SK-N-DZ (cell line): Measurements from ENCODE around the gene APOL4.
"Not testable (repeated sequence)": the region's sequence is repeated elsewhere in the genome, so short reads cannot be mapped to it uniquely, and the experiment has no call there.

Experiments
- DNase-seq: peaks from one replicate; pipeline ENCODE4 v3.0.0-alpha.2; 2015; ENCODE audit warnings: low spot score

APOL4 gene

DNA sequence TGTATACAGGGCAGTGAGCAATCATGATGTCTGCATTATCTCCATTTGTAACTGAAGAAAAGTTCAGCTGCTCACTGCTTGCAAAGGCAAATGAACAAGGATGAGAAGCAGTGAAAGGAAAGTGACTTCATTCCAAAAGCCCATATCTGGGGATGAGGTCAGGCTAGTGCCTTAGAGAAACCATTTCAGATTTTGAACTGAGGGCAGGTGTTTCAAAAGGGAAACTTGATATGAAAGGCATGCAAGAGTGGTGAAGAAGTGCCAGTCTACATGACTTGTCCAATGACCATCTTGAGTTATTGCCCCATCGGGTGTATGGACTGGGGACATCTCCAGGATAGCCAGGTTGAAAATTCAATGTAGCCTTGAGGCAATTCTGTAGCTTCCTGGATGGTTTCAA is 7.3 kb upstream of the APOL4 start:
- no peak for DNase-seq

- DNase-seq = no peak
Observed at GRCh38 chr22:36208162-36208765, 6.7 kb upstream of the APOL4 start.

- no peak for DNase-seq
Observed at GRCh38 chr22:36206255-36206654, 4.6 kb upstream of the APOL4 start.

DNA sequence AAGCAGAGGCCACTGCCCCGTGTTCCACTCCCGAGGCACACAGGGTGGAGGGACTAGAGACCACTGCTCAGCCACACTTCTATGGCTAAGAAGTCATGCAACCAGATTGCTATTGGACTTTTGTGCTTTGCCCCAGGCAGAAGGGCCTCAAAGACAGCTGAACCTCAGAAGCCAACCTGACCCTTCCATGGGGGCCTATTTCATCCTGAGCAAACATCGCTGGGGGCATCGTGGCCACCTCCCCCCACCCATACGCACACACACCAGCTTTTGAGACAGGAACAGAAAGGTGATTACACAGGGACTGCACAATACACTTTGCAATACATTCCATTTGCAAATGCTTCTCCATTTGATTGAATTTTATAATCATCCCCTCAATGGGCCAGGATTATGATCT is 4.0 kb upstream of the APOL4 start:
- not testable (repeated sequence) for DNase-seq

DNA sequence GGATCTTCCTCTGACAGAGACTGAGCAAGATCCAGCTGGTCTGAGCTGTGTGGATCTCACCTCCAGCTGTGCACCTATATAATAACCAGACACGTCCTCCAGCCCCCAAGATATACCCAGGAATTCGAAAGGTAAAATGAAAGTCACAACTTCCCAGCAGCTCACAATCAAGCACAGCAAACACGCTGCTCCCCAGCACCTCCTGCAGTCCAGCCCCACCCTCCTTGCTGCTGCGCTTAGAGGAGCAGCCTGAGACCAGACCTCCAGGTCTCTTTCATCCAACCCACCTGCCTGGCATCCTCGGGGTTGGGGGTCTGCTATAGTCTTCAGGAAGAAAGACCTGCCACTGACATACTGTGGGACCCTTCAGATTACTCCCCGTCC is 3.0 kb upstream of the APOL4 start:
- DNase-seq = no peak

DNA sequence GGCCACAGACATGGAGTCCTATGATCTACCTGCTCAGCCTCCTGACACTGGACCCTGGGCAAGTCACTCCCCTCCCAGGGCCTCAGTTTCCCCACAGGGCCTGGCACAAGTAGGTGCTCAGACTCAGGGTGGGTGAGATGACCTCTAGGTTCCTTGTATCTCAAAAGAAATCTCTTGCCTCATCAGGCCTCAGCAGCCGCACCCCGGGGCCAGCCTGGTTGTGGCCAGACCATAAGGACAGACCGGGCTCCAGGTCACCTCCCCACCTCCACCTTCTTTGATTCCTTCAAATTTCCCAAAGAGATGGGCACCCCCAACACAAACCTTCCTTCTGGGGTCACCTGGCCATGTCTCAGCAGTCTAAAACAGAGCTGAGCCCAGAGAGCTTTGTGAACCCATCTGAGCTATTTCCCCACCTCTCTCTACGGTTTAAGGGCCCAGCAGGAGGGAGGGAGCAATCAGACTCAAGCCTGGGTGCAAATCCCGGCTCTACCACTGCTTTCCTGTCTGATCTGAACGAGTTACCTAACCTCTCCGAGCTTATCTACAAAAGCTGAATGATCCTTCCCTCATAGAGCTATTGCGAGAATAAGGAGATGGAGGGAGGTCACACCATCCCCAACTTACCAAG is 2.5 kb upstream of the APOL4 start:
- no peak for DNase-seq

- DNase-seq = not testable (repeated sequence)
Observed at GRCh38 chr22:36203441-36203840, 1.8 kb upstream of the APOL4 start.

DNA sequence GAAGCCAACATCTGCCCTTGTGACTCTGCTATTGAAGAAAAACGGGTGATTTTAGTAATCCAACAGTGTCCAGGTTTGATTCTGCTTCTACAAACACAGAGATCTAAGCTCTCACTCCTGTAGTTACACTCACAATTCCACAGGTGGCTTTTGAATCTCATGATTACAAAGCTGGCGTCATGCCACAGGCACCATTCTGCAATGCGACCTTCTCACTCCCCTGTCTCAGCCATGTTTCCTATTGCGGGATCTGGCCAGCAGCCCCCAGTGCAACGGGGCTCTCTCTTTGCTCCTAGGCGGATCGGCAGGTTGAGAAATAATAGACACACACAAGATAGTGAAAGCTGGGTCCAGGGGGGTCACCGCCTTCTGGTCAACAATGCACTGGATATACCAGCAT is 1.3 kb upstream of the APOL4 start:
- not testable (repeated sequence) for DNase-seq

DNA sequence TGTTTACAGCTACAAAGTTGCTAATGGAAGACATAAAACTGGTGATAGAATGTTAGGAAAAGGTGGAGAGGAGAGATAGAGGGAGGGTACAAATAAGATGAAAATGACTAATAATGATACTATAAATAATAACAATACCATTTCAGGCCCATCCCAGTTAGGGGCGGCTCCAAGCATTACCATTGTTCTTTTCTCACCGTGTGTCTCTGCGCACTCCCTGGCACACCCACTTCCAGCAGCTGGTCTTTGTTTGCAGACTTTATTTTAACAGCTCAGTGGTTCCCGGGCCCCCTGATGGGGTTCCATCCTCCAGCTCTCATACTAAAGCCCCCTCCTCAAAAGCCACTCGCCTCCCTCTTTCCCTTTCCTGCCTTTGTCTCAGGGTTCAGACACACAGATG is 584 bp downstream of the APOL4 start:
- DNase-seq = not testable (repeated sequence)

DNA sequence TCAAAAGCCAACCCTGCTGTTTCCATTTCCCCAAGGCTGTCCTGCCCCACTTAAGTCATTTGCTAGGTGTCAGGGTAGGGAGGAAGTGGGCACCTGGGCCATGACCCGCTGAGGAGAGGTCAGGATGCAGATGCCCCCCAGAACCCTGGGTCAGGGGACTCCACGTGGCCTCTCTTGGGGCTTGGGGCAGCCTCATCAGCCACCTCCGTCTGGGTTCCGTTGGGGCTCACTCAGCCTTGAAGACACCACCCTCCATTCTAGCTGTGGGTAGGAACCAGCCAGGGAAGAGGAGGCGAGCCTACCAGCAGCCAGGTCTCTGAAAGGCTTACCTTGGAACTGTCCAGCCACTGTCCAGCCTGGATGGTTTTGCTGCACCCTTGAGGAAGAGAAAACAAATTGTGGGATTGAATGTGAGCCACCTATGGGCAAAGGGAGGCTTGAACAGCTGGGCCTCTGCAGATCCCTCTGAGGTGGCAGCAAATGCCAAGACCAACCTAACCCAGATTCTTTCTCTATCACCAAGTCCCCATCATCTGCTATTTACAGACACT is 2.5 kb downstream of the APOL4 start:
- DNase-seq = no peak

DNA sequence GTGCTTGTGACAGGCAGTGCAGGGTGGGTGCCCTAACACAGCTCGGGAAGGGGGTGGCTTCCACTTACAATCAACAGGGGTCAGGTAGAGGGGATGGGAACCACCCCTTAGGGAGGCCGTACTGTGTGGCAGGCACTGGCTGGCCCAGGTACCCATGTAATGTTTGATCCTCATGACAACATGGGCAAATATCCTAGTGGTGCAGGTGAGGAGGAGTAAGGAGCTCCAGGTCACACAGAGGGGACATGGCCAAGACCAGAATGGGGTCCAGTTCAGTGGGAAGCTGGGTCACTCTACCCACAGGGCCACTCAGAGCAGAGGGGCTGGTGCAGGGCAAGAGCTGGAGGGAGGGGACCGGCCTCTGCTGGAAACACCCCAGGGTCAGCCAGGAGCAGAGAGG is 3.1 kb downstream of the APOL4 start:
- DNase-seq = no peak

DNA sequence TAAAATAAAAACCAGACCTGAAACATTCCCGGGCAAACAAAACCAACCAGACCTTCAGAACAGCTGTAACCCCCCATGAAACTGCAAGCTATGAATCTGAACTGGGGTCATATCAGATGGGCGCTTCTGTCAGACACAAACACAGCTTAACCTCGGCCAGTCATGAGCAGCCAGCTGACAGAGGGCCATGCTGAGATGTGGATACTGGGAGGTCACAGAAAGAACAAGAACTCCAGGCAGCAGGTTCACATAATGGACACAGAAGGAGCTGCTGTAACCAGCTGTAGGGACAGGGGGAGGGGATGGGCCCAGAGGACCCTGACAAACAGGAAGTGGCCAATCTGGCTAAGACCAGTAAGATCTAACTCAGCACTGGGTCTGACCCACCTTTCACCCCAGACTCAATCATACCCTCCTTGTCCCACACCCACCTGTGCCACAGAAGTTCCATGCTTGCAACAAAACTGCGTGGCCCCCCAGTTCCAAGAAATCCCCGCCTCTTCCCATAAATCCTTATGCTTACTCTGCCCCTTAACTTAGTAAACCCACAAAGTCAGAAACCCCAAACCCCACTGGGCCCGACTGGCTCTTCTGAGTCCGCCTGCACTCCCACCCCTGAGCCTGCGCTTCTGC is 4.0 kb downstream of the APOL4 start:
- peak; percentile 10 for DNase-seq

DNA sequence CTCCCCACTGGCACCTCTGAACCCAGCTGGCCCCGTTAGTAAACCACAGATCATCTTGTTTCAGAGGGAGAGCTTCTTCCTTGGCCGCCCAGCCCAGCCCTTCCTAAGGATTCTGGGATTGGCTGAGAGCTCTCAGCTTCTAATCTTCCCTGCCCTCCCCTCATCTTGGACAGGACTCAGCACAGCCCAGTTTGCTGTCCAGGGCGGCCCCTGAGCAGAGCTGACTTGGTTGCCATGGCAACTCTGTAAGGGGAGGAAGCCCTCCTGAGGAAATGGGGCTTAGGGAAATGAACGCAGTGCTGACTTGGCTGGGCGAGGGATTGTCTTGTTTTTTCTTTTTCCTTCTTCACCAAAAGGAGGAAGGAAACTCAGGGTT is 4.6 kb downstream of the APOL4 start:
- DNase-seq = peak; percentile 78

DNA sequence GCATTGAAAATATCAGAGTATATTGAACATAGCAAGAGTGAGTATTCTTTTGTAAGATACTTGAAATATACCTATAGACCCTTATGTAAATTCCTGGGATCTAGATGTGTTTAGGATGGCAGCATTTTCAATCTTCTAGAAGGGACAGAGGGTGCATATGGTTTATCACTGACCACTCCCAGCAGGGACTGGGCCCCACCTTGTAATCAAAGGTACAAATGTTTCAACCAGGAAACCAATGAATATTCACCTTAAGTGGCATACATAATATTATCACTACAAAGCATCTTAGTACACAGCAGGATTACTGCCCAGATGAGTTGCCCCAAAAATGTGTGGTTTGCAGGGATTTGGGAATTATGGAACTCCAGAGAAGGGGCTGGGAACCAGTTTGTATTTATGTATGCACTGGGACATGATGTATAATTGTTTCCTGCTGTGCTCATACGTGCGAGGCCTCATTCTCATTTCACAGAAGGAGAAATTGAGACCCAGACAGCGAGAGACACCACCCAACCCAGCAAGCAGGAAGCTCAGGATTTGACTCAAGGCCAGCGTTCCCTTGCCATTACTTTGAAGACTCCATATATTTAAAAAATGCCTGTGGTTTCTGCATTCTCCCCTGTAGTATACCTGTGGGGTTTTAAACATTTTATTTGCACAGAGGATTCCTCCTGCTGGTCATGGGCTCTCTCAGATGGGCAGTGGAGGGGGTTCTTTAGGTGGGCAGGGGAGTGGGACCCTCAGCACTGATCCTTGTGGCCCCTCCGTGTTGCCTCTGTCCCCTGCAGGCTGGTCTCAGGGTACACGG is 5.2 kb downstream of the APOL4 start:
- DNase-seq = no peak

GRCh38 chr22:36194971-36195370 is 6.6 kb downstream of the APOL4 start:
- DNase-seq = peak; percentile 47

DNA sequence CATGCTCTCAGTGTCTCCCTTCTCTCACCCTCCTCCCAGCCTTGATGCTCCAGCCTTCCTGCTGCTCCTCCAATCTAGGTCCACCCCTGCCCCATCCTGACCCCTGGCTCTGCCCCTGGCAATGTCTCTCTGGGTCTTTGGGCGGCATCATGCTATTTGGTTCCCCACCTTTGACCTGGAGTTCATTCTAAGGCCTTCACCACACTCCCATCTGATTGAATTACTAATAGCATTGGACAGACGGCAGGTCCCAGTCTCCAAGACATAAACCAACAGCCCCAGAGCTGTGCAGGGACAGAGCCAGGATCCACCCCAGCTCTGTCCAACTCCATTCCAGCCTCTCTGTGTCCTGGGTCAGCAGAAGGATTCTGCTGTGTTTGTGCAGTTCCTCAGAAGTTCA is 7.2 kb downstream of the APOL4 start:
- no peak for DNase-seq

GRCh38 chr22:36193577-36193976 is 8.0 kb downstream of the APOL4 start:
- no peak for DNase-seq

DNA sequence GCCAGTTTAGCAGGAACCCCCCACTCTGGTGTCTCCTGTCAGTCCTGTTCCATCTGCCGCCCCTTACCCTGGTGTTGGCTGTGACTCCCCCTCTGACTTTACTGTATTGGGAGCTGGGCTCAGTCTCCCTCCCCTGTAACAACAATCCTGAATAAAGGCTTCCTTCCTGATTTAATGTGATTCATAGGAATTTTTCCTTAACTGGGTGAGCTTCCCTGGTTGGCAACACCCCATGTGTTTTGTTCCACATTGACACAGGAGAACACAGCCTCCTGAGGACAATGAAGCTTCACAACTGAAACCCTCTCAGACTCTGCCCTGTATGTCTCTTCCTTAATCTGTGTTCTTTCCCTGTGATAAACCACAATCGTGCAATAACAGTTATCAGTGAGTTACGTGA is 8.4 kb downstream of the APOL4 start:
- no peak for DNase-seq

- DNase-seq = no peak
Observed at GRCh38 chr22:36192542-36192941, 9.1 kb downstream of the APOL4 start.

- no peak for DNase-seq
Observed at GRCh38 chr22:36191106-36191836, 10.3 kb downstream of the APOL4 start.

DNA sequence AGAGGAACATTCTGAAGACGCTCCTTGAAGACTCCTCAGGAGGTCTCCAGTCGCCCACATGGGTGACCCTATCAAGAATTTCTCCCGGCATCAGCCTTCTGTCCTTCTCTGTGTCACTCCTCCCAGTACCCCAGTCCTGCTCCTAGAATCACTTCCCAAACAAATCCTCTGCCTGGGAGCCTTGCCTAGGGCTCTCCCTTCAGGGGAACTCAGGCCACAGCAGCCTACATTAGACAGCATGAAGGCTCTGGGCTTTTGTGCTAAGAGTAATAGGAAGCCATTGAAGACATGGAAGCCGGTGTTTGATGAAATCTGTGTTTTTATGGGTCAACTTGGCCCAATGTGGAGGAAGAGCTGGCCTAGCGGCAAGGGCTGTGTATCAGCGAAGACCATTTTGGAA is 13.7 kb downstream of the APOL4 start:
- not testable (repeated sequence) for DNase-seq
